ENCODE measurements around the gene CCDC8. TPM values are rescaled to one million over a fixed set of nuclear protein-coding genes. Genes with fewer than 3 reads are reported as not detected.

The CCDC8 gene
- total and polyA plus RNA-seq, 2 of the 4 experiments (the other 2 are of a cell fraction): 9.3 to 10.2 TPM

DNA sequence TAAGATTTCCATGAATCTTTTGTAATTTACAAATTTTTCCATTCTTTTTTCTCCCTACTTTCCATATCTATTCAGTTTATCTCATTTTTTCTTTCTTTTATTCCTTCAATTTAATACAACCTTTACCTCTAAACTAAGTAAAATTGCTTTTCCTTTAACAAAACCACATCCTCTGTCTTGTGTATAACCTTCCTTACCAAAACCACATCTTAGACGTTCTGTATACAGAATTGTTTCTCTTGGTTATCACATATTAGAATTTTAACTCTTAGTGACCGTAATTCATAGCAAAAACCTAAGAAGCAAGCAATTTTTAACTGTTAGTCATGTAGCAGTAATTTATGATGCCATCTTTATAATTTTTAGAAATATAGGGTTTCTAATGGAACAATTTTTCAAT, 51.4 kb downstream of the CCDC8 start:
- Histone ChIP-seq H3K9ac (ENCODE audit: low read depth, low read length) (no peak overlapping the region), H2AK9ac (replicated peaks; ENCODE audit: low read depth, low read length, poor library complexity) (no peak overlapping the region), H3K9me1 (ENCODE audit: insufficient read depth, low read length) (peaks cover 5% of the 10 kb centered on the region; the same call in 1 of the 2 replicates), H4K8ac (ENCODE audit: low read depth in 2 of 2, low read length in 2 of 2) (no peak overlapping the region), H4K5ac (ENCODE audit: low read depth, low read length) (no peak overlapping the region), H3K18ac (ENCODE audit: low read depth, low read length) (no peak overlapping the region), H3K4me2 (ENCODE audit: low read depth, low read length) (no peak overlapping the region), H3K14ac (replicated peaks; ENCODE audit: low read depth, low read length) (no peak overlapping the region), H3K4ac (ENCODE audit: low read depth, low read length) (no peak overlapping the region), H4K20me1 (ENCODE audit: insufficient read depth, low read length) (peaks cover 6% of the 10 kb centered on the region; the same call in 1 of the 2 replicates), H3K23ac (ENCODE audit: low read depth, low read length) (no peak overlapping the region), H3K4me3 (ENCODE audit: insufficient read depth, low read depth, low read length) (no peak overlapping the region), H3K56ac (ENCODE audit: extremely low read depth, insufficient read depth, low read length) (no peak overlapping the region), H3K9me3 (ENCODE audit: control insufficient read depth, insufficient read depth, low read length) (no peaks in the 10 kb centered on the region), H2AK5ac (ENCODE audit: low read depth, low read length) (no peak overlapping the region), H4K91ac (ENCODE audit: insufficient read depth, low read depth, low read length) (no peak overlapping the region), H3K79me1 (ENCODE audit: low read depth in 1 of 2, low read length in 2 of 2) (peaks cover 13 to 62% of the 10 kb centered on the region in 2 experiments; a peak in 3 of 4 replicates), H2BK20ac (ENCODE audit: low read depth, low read length) (no peak overlapping the region), H2BK15ac (ENCODE audit: low read depth, low read length) (no peak overlapping the region), H2AFZ (replicated peaks; ENCODE audit: low read length, poor library complexity) (no peak overlapping the region), H3K4me1 (ENCODE audit: control insufficient read depth, insufficient read depth, low read length) (peaks cover 3% of the 10 kb centered on the region), H2BK120ac (ENCODE audit: low read depth, low read length) (no peak overlapping the region), H3K27me3 (ENCODE audit: control insufficient read depth, insufficient read depth, low read length) (no peaks in the 10 kb centered on the region), H2BK5ac (ENCODE audit: low read depth, low read length, poor library complexity, severe bottlenecking) (no peak overlapping the region), H3K27ac (ENCODE audit: insufficient read depth, low read length) (no peak overlapping the region), H3K36me3 (ENCODE audit: control insufficient read depth, insufficient read depth, low read length) (peaks cover 21% of the 10 kb centered on the region)
- DNase-seq (peak; percentile 38), ATAC-seq (ENCODE audit: low read depth) (no peak)
- POLR2A ChIA-PET (ENCODE audit: unreplicated experiment): interaction anchor here (0.6 kb wide), 1 partner anchor 19 kb away, joined by 3 read pairs; no protein-coding TSS in a partner anchor
- no TSS peak for BruUV-seq (replicated peaks)
- intact Hi-C loops (cut with micrococcal nuclease) (no loop called here), in situ Hi-C loops (cut with MboI; ENCODE audit: low sequenced_read_pairs) (no loop called here), dilution Hi-C loops (cut with HindIII; ENCODE audit: low sequenced_read_pairs, unreplicated experiment) (no loop called here)
- CTCF ChIA-PET: no interaction called here
- TF ChIP-seq CHD1 (IDR thresholded peaks at IDR 0.05; ENCODE audit: low read depth, low read length) (no peak), ELK1 (IDR thresholded peaks at IDR 0.05; ENCODE audit: borderline replicate concordance, low read depth, low read length) (no peak), RCOR1 (IDR thresholded peaks at IDR 0.05; ENCODE audit: insufficient replicate concordance, low read length) (no peak), BHLHE40 (IDR thresholded peaks at IDR 0.05; ENCODE audit: low read depth, low read length) (no peak), SMC3 (IDR thresholded peaks at IDR 0.05; ENCODE audit: low read depth, low read length) (no peak), USF2 (IDR thresholded peaks at IDR 0.05; ENCODE audit: low read depth, low read length) (no peak), RFX5 (IDR thresholded peaks at IDR 0.05; ENCODE audit: low read depth, low read length) (no peak), FOS (IDR thresholded peaks at IDR 0.05; ENCODE audit: low read depth, low read length) (no peak), MAFK (IDR thresholded peaks at IDR 0.05; ENCODE audit: low read depth, low read length) (no peak)
- WGBS, 2 experiments (ENCODE audit: extremely low coverage in 2 of 2, insufficient read length in 1 of 2): no CpG with 5 or more reads among the region's 2 CpGs

Measured in IMR-90 (cell line).